PFSK-1 (cell line): ENCODE results near the gene AMDHD2.

Source experiments
- REST ChIP-seq, 2 experiments: IDR thresholded peaks; 2 replicates each; pipeline versions ENCODE4 v1.6.1 to v1.8.0; 2011 to 2012; ENCODE audit warnings: low read depth in 2 of 2, low read length in 2 of 2, control low read depth in 1 of 2, inconsistent platforms in 1 of 2, mild to moderate bottlenecking in 1 of 2, moderate library complexity in 1 of 2; ENCODE audit not compliant: insufficient read depth in 1 of 2
- TAF1 ChIP-seq: IDR thresholded peaks from 2 replicates; pipeline ENCODE4 v1.6.1; 2012; ENCODE audit warnings: low read length, control low read depth, borderline replicate concordance; ENCODE audit not compliant: insufficient read depth

- TF ChIP-seq TAF1 (no peak), REST (IDR thresholded peaks at IDR 0.05; ENCODE audit: insufficient read depth in 1 of 2, low read depth in 2 of 2, low read length in 2 of 2) (no peak)
Observed at GRCh38 chr16:2526135-2526534, 6.0 kb downstream of the AMDHD2 start.
